Measurements from ENCODE around the gene MRPS7. TPM values are rescaled to one million over a fixed set of nuclear protein-coding genes. Genes with fewer than 3 reads are reported as not detected.

MRPS7 gene
- total RNA-seq, 1 experiment from 2014 or later, result 51.3 TPM

GRCh38 chr17:75240394-75241142 is 21.1 kb upstream of the MRPS7 start:
- no peaks in the 10 kb centered on the region for H3K79me2 ChIP-seq (ENCODE audit: low read depth)
- H3K27ac ChIP-seq, result no peak overlapping the region
- no peak overlapping the region for H2AFZ ChIP-seq
- peaks cover 25% of the 10 kb centered on the region; the same call in 1 of the 2 replicates for H3F3A ChIP-seq (ENCODE audit: insufficient read depth, low read depth)
- DNase-seq, result peak in 1 of 2 experiments; percentile 37
- CTCF ChIA-PET, result interaction anchor here (0.6 kb wide), 2 partner anchors 42 to 232 kb away, joined by 6 to 8 read pairs; no protein-coding TSS in a partner anchor
- no TSS peak for BruUV-seq (replicated peaks)
- H3K4me3 ChIP-seq, result no peak overlapping the region
- H3K9me3 ChIP-seq (ENCODE audit: insufficient read depth, low read depth), result no peaks in the 10 kb centered on the region
- 0 out of 2 replicates have a peak, but pooled peaks cover 3% of the 10 kb centered on the region for H4K20me1 ChIP-seq (ENCODE audit: insufficient read depth)
- 0 out of 2 replicates have a peak, but pooled peaks cover 4% of the 10 kb centered on the region for H3K36me3 ChIP-seq (ENCODE audit: low read depth)
- no peaks in the 10 kb centered on the region for H3K9me2 ChIP-seq (ENCODE audit: insufficient read depth)
- H3K4me1 ChIP-seq (replicated peaks; ENCODE audit: insufficient read depth), result no peaks in the 10 kb centered on the region
- intact Hi-C loops (cut with micrococcal nuclease; ENCODE audit: unreplicated experiment), result no loop called here
- TF ChIP-seq EZH2 (IDR thresholded peaks at IDR 0.05; ENCODE audit: low read depth), result no peak
- peak; percentile 62; the same call in 1 of the 2 replicates for TF ChIP-seq CTCF (conservative IDR thresholded peaks at IDR 0.05)
- no peaks in the 10 kb centered on the region for H3K27me3 ChIP-seq (ENCODE audit: insufficient read depth, low read depth)
- POLR2A ChIA-PET (ENCODE audit: unreplicated experiment), result interaction anchor here (0.6 kb wide), 1 partner anchor 180 kb away, joined by 8 read pairs; no protein-coding TSS in a partner anchor
- H3K4me2 ChIP-seq, result no peak overlapping the region

- Histone ChIP-seq H3K27me3 (ENCODE audit: insufficient read depth, low read depth) (no peaks in the 10 kb centered on the region), H4K20me1 (ENCODE audit: insufficient read depth) (0 out of 2 replicates have a peak, but pooled peaks cover 3% of the 10 kb centered on the region), H3K9me3 (ENCODE audit: insufficient read depth, low read depth) (no peaks in the 10 kb centered on the region), H3K9me2 (ENCODE audit: insufficient read depth) (no peaks in the 10 kb centered on the region), H2AFZ (no peak overlapping the region), H3K4me1 (replicated peaks; ENCODE audit: insufficient read depth) (no peaks in the 10 kb centered on the region), H3K36me3 (ENCODE audit: low read depth) (0 out of 2 replicates have a peak, but pooled peaks cover 7% of the 10 kb centered on the region), H3K4me3 (no peak overlapping the region), H3F3A (ENCODE audit: insufficient read depth, low read depth) (peaks cover 19% of the 10 kb centered on the region; the same call in 1 of the 2 replicates), H3K27ac (no peak overlapping the region), H3K4me2 (no peak overlapping the region), H3K79me2 (ENCODE audit: low read depth) (no peaks in the 10 kb centered on the region)
- ChIA-PET POLR2A (ENCODE audit: unreplicated experiment) (no interaction called here), CTCF (interaction anchor here (0.6 kb wide), 1 partner anchor 232 kb away, joined by 8 read pairs; no protein-coding TSS in a partner anchor)
- BruUV-seq (replicated peaks), result no TSS peak
- DNase-seq, result no peak
- TF ChIP-seq EZH2 (IDR thresholded peaks at IDR 0.05; ENCODE audit: low read depth) (no peak), CTCF (conservative IDR thresholded peaks at IDR 0.05) (no peak)
- intact Hi-C loops (cut with micrococcal nuclease; ENCODE audit: unreplicated experiment), result no loop called here
These were observed 20.6 kb upstream of the MRPS7 start for GRCh38 chr17:75241143-75241430.

GRCh38 chr17:75241502-75241901 is 20.2 kb upstream of the MRPS7 start:
- Histone ChIP-seq H3K4me1 (replicated peaks; ENCODE audit: insufficient read depth) (no peaks in the 10 kb centered on the region), H3K4me2 (no peak overlapping the region), H3K36me3 (ENCODE audit: low read depth) (0 out of 2 replicates have a peak, but pooled peaks cover 9% of the 10 kb centered on the region), H3K4me3 (no peak overlapping the region), H4K20me1 (ENCODE audit: insufficient read depth) (0 out of 2 replicates have a peak, but pooled peaks cover 3% of the 10 kb centered on the region), H3F3A (ENCODE audit: insufficient read depth, low read depth) (peaks cover 15% of the 10 kb centered on the region; the same call in 1 of the 2 replicates), H3K9me2 (ENCODE audit: insufficient read depth) (no peaks in the 10 kb centered on the region), H3K79me2 (ENCODE audit: low read depth) (no peaks in the 10 kb centered on the region), H3K27me3 (ENCODE audit: insufficient read depth, low read depth) (no peaks in the 10 kb centered on the region), H2AFZ (no peak overlapping the region), H3K27ac (no peak overlapping the region), H3K9me3 (ENCODE audit: insufficient read depth, low read depth) (no peaks in the 10 kb centered on the region)
- no peak for DNase-seq
- TF ChIP-seq CTCF (conservative IDR thresholded peaks at IDR 0.05), result no peak
- TF ChIP-seq EZH2 (IDR thresholded peaks at IDR 0.05; ENCODE audit: low read depth), result no peak
- ChIA-PET POLR2A (ENCODE audit: unreplicated experiment) (no interaction called here), CTCF (no interaction called here)
- BruUV-seq (replicated peaks), result no TSS peak
- intact Hi-C loops (cut with micrococcal nuclease; ENCODE audit: unreplicated experiment), result no loop called here
